Uterus (tissue), 2 donors: ENCODE results near the gene RELB.

Experiments
- CTCF ChIP-seq, 4 experiments: fragments of 200-600 bp in 2 of 4; fragments of 450-650 bp in 2 of 4; sonication (generic) in 2 of 4; IDR thresholded peaks; one replicate each; pipeline ENCODE4 v1.5.1; 2016 to 2019; ENCODE audit warnings: antibody characterized with exemption in 4 of 4, mild to moderate bottlenecking in 2 of 4, moderate library complexity in 1 of 4
- POLR2A ChIP-seq, 2 donors: fragments of 450-650 bp; IDR thresholded peaks; one replicate each; pipeline ENCODE4 v1.6.1; 2016; ENCODE audit warnings: antibody characterized with exemption in 2 of 2, mild to moderate bottlenecking in 1 of 2, moderate library complexity in 1 of 2

DNA sequence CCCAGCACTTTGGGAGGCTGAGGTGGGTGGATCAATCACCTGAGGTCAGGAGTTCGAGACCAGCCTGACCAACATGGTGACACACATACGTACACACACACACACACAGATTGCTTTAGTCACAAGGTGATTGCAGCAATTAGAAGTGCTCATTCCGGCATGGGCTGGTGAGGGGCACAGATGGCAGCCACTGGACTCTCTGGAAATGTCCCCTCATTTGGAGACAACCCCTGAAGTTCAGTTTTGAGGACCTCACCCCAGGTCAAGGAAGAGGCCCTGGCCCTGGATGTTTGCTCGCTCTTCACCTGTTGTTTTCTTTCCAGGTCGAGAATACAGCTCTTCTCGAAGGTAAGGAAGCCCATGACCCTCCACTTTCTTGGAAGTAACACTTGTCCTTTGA, 69.0 kb downstream of the RELB start:
- TF ChIP-seq CTCF (IDR thresholded peaks at IDR 0.05): no peak
- no peak for TF ChIP-seq POLR2A (IDR thresholded peaks at IDR 0.05)
